Measurements from ENCODE around the gene APELA.
A peak's percentile ranks its signal among the peaks of the same experiment; 100 is the strongest.
"Not testable (repeated sequence)": the region's sequence is repeated elsewhere in the genome, so short reads cannot be mapped to it uniquely, and the experiment has no call there.

The APELA gene

DNA sequence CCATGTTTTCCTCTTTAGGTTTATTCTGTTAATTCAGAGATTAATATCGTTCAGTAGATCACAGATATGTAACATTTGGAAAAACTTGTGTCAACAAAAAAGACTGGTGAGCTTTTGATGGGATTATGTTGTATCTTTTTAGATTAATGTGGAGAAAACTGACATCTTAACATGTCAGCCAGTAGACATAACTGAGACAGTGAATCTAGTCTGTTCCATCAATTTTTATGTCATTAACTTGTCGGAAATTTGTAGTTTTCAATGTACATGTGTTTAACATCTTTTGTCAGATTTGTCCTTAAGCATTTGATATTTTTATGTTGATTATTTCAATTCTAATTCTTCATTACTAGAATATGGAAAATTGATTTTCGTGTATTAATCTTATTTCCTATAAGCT, 42.0 kb downstream of the APELA start:
- H3K4me3 ChIP-seq (ENCODE audit: control insufficient read depth, low read depth, low read length), result no peak overlapping the region
- TF ChIP-seq, protein P1, sequence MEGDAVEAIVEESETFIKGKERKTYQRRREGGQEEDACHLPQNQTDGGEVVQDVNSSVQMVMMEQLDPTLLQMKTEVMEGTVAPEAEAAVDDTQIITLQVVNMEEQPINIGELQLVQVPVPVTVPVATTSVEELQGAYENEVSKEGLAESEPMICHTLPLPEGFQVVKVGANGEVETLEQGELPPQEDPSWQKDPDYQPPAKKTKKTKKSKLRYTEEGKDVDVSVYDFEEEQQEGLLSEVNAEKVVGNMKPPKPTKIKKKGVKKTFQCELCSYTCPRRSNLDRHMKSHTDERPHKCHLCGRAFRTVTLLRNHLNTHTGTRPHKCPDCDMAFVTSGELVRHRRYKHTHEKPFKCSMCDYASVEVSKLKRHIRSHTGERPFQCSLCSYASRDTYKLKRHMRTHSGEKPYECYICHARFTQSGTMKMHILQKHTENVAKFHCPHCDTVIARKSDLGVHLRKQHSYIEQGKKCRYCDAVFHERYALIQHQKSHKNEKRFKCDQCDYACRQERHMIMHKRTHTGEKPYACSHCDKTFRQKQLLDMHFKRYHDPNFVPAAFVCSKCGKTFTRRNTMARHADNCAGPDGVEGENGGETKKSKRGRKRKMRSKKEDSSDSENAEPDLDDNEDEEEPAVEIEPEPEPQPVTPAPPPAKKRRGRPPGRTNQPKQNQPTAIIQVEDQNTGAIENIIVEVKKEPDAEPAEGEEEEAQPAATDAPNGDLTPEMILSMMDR (IDR thresholded peaks at IDR 0.05; ENCODE audit: control insufficient read depth, insufficient read depth, low read depth, low read length, missing control alignments), result no peak
- no peak for DNase-seq (ENCODE audit: low read depth)

DNA sequence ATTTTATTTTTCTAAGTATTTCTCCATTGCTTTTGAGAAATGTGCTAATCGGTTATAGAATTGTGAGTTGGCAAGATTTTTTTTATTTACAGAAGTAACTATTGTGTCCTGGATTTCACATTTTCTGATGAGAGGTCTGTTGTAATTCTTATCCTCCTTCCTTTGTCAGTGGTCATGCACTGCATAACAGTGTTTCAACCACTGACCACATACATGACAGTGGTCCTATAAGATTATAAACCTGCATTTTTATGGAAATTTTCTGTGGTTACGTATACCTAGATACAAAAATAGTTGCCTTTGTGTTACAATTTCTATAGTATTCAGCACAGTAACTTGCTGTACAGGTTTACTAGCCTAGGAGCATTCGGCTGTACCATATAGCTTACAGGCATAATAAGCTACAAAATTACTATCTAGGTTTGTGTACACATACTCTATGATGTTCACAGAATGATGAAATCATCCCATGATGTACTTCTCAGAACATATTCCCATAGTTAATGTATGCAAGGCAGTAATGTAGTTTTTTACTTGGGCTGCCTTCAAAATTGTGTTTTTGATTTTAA, 47.8 kb downstream of the APELA start:
- TF ChIP-seq, protein P1 (IDR thresholded peaks at IDR 0.05; ENCODE audit: control insufficient read depth, insufficient read depth, low read depth, low read length, missing control alignments), result no peak
- DNase-seq (ENCODE audit: low read depth), result no peak
- no peak overlapping the region for H3K4me3 ChIP-seq (ENCODE audit: control insufficient read depth, low read depth, low read length)

DNA sequence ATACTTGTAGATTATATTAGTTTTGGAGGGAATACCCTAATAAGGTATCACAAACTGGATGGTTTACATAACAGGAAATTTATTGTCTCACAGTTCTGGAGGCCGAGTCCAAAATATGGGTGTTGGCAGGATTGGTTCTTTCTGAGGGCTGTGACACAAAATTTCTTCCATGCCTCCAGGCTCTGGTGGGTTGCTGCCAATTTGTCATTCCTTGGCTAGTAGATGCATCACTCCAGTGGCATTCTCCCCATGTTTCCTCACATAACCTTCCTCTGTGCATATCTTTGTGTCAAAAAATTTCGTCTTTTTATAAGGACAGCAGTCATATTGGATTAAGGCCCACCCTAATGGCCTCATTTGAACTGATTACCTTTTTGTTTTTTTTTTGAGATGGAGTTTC, 49.3 kb downstream of the APELA start:
- H3K4me3 ChIP-seq (ENCODE audit: control insufficient read depth, low read depth, low read length), result no peak overlapping the region
- DNase-seq (ENCODE audit: low read depth), result peak; percentile 37
- TF ChIP-seq, protein P1 (IDR thresholded peaks at IDR 0.05; ENCODE audit: control insufficient read depth, insufficient read depth, low read depth, low read length, missing control alignments), result no peak

DNA sequence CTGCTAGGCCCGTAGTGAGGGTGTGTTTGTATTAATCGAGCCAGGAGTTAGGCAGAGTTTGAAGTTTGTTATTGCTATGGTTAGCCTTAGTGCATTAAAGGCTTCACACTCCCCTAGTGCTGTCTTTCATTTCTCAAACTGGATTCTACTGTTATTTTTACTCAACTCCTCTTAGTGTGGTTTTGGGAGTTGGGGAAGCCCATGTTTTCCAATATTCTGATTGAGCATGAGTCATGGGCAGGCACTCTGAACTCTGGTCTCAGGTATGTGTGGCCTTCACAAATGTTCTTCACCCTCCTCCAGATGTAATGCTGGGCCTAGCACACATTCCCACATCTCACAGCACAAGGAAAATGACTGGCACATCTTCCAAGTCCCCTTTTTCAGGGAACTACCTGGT, 50.1 kb downstream of the APELA start:
- H3K4me3 ChIP-seq (ENCODE audit: control insufficient read depth, low read depth, low read length); DNase-seq (ENCODE audit: low read depth): not testable (repeated sequence)

DNA sequence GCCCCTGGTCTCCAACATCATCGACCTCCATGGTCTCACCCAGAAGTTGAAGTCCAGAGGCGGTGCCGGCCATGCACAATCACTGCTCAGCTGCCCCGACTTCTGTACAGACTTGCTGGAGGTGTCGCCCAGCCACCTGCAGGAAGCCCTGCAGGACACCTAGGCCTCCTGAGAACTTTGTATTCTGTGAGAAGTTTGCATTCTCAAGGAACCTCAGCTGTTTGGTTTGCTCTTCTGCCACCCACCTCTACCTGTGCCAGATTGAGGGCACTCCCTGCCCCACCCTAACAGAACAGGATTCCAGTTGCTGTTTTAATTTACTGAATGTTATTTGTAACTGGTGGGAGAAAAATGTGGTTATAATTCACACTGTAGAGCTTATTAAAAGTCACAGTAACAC, 53.7 kb downstream of the APELA start:
- TF ChIP-seq, protein P1 (IDR thresholded peaks at IDR 0.05; ENCODE audit: control insufficient read depth, insufficient read depth, low read depth, low read length, missing control alignments), result no peak
- DNase-seq (ENCODE audit: low read depth), result no peak
- H3K4me3 ChIP-seq (ENCODE audit: control insufficient read depth, low read depth, low read length), result no peak overlapping the region

DNA sequence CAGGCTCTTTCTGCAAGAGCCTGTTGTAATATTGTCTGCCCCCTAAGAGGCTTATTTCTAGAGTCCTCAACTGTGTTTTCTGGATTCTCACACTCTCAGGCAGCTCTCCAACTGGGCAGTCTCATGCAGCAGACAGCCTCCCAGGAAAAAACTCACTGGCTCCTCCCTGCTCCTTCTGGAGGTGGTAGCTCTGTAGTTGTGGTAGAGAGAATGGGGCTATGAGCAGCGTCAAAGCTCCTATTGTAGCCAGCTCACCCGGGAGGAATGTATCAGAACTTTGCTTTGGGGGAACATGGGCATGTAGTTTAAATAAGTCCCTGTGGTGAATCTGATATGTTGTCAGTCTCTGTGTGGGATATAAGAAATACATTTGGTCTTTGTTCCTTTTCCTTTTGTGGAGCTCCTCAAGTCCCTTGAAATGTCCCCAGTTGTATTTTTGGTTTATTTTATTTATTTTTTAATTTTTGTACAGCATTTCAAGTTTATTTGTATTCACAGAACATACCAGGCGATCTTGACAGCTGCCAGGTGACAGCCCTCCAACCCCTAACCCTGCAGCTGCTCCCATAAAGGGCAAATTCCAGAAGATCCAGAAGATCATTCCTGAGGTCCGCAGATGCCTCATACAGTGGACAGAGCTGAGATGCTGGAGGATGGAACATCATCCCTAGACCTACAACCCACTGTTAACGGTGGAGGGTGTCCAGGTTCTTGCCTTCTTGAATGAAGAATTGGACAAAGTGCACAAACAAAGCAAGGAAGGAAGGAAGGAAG, 54.8 kb downstream of the APELA start:
- DNase-seq (ENCODE audit: low read depth), result no peak
- TF ChIP-seq, protein P1 (IDR thresholded peaks at IDR 0.05; ENCODE audit: control insufficient read depth, insufficient read depth, low read depth, low read length, missing control alignments), result no peak
- H3K4me3 ChIP-seq (ENCODE audit: control insufficient read depth, low read depth, low read length), result no peak overlapping the region

DNA sequence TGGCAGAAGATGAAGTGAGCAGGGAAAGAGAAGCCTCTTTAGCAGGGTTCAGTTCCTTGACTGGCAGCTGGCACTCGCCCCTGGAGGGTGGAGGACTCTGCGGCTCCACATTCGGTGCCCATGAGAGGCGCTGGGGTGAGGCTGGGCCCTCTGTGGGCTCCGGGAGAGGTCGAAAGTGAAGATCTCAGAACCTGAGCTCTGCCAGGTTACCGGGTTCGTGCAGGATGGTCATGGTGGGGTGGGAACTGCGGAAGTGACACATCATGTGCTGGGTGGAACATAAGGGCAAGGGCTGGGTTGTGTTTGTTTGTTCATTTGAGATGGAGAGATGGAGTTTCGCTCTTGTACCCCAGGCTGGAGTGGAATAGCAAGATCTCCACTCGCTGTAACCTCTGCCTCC, 56.3 kb downstream of the APELA start:
- no peak overlapping the region for H3K4me3 ChIP-seq (ENCODE audit: control insufficient read depth, low read depth, low read length)
- DNase-seq (ENCODE audit: low read depth), result no peak
- TF ChIP-seq, protein P1 (IDR thresholded peaks at IDR 0.05; ENCODE audit: control insufficient read depth, insufficient read depth, low read depth, low read length, missing control alignments), result no peak
